SU-DHL-6 (cell line): Measurements from ENCODE around the gene IAPP.

Source experiments
- EZH2phosphoT487 ChIP-seq: fragments of 200-600 bp; sonication (generic), shearing (Covaris generic); conservative IDR thresholded peaks from 2 replicates; pipeline ENCODE4 v1.6.1; 2018; ENCODE audit warnings: mild to moderate bottlenecking, antibody characterized with exemption, low read length, moderate library complexity, mixed read lengths
- TF ChIP-seq, protein P1 (sequence below): fragments of 200-600 bp; sonication (generic); IDR thresholded peaks from one replicate; pipeline ENCODE4 v1.5.1; 2017; ENCODE audit warnings: antibody characterized with exemption, mild to moderate bottlenecking, low read length, moderate library complexity; ENCODE audit not compliant: insufficient read depth, poor library complexity, severe bottlenecking

DNA sequence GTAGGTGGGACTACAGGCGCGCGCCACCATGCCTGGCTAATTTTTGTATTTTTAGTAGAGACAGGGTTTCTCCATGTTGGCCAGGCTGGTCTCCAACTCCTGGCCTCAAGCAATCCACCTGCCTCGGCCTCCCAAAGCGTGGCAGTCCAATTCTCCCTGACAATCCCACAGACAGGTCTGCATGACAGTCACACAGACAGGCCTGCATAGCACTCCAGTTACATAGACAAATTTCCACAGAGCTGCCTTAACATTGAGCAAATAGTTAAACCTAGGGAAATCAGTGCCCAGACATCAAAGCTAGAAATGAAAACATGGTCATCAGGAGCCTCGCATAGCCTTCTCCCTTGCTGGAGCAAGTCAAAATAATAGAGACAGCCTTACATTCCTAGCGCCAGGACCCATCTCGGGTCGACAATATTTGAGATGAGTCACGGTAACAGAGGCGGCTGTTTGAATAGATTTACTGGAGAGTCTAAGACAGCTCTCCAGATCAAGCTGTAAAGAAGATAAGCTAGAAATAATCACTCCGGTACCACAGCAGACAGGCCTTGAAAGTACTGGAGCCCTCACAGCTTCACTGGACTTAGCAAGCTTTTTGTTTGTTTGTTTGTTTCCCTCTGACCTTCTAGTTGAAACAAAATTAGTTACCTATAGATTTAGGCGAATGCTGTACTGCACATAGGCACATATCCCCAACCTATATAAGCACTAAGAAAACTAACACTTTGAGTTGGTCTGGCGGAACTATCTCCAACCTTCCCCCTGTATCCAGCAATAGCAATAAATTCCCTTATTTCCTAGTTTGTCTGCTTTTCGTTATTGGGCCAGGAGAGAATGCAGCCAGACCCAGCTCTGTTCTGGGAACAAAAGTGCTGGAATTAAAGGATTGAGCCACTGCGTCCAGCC is 40.9 kb downstream of the IAPP start:
- TF ChIP-seq, protein P1, sequence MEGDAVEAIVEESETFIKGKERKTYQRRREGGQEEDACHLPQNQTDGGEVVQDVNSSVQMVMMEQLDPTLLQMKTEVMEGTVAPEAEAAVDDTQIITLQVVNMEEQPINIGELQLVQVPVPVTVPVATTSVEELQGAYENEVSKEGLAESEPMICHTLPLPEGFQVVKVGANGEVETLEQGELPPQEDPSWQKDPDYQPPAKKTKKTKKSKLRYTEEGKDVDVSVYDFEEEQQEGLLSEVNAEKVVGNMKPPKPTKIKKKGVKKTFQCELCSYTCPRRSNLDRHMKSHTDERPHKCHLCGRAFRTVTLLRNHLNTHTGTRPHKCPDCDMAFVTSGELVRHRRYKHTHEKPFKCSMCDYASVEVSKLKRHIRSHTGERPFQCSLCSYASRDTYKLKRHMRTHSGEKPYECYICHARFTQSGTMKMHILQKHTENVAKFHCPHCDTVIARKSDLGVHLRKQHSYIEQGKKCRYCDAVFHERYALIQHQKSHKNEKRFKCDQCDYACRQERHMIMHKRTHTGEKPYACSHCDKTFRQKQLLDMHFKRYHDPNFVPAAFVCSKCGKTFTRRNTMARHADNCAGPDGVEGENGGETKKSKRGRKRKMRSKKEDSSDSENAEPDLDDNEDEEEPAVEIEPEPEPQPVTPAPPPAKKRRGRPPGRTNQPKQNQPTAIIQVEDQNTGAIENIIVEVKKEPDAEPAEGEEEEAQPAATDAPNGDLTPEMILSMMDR, result no peak
- no peak for TF ChIP-seq EZH2phosphoT487
